HG02623 (cell line): ENCODE results near the gene GPSM1.

Source experiments
- ATAC-seq: cut with Tn5 transposase; IDR thresholded peaks from one replicate; pipeline ENCODE4 v1.9.1; 2021; ENCODE audit warnings: moderate library complexity; ENCODE audit not compliant: unreplicated experiment

GPSM1 gene

GRCh38 chr9:136304456-136304855 is 22.9 kb upstream of the GPSM1 start:
- ATAC-seq = no peak

DNA sequence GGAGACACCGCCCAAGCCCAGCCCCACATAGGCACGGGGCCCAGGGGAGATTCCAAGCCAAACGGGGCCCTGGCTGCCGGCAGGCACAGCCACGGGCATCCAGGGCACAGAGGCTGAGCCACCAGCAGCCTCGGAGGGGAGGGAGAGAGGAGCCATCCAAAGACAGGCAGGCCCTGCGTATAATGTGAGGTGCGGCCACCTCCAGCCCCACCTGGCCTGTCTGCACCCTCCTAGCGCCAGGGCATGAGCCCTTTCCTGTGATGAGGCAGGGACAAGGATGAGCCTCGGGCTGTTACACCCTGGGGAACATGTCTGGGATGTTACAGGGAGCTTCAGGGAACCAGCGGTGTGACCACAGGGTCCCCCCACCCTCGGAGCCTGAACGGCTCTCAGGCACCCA is 22.4 kb upstream of the GPSM1 start:
- ATAC-seq = no peak

DNA sequence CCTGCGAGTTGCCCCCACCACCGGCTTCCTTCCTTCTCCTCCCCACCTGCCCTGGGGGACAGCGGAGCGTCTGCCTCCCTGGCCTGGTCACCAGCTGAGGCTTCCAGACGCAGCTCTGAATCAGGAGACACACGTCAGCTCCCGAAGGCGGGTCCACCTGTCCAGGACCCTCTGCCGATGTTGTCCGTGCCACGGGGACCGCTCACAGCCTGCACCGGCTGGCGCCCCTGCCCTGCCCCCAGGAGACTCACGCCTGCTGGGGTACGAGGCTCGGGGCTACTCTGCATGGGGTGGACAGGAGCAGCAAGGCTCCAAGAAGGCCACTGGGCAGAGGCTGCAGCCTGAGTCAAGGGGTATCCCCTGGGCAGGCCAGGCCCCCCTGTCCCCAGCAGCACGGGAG is 21.5 kb upstream of the GPSM1 start:
- ATAC-seq = no peak

DNA sequence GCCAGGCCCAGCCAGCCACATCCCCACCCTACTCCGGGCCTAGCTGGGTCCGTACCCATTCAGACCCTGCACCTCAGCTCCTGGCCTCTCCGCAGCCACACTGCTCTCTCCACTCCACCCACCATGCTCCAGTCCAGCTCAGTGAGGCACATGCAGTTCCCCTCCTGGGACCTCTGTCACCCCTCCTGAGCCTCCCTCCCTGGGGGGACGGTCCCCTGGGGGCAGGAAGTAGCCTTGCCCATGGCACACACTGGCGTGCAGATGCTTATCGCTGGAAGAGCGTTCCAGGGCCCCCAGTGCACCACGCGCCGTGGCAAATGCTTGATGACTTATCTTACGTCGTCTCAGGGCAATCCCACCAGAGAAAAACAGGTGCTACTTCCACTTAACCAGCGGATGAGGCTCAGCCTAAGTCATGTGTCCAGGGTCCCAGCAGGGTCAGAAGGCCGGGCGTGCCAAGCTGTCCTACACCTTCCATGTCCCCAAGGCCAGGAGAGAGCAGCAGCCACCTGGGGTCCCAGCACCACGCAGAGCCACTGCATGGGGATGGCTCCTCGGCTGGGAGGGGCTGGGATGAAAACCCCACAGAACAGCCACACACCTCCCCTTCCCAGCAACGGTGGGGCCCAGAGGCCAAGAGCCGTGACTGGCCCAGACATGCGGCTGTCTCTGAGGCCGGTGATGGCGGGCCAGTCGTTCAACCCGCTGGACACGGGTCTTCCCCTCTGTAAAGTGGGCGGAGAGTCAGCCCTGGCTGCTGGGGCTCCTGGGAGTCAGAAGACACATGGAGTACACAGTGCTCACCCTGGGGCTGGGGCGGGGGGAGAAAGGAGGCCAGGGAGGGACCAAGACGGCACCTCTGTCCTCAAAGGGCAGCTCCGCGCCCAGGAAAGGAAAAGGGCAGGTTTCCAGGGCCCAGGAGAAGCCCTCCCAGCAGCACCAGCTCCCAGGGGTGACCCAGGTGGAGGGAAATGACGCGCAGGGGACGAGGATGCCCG is 20.8 kb upstream of the GPSM1 start:
- ATAC-seq = no peak

GRCh38 chr9:136307215-136307750 is 20.1 kb upstream of the GPSM1 start:
- no peak for ATAC-seq

GRCh38 chr9:136308006-136308701 is 19.2 kb upstream of the GPSM1 start:
- no peak for ATAC-seq

DNA sequence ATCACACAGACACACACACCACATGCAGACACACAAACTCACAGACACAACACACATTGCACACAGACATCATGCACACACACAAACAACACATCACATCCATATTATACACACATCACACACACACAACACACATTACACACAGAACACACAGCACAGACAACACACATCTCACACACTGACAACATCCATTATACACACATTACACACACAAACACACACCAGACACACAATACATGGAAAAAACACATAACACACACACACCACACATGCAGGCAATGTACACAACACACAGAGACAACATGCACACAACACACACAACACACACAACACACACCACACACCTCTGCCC is 18.7 kb upstream of the GPSM1 start:
- ATAC-seq = no peak

DNA sequence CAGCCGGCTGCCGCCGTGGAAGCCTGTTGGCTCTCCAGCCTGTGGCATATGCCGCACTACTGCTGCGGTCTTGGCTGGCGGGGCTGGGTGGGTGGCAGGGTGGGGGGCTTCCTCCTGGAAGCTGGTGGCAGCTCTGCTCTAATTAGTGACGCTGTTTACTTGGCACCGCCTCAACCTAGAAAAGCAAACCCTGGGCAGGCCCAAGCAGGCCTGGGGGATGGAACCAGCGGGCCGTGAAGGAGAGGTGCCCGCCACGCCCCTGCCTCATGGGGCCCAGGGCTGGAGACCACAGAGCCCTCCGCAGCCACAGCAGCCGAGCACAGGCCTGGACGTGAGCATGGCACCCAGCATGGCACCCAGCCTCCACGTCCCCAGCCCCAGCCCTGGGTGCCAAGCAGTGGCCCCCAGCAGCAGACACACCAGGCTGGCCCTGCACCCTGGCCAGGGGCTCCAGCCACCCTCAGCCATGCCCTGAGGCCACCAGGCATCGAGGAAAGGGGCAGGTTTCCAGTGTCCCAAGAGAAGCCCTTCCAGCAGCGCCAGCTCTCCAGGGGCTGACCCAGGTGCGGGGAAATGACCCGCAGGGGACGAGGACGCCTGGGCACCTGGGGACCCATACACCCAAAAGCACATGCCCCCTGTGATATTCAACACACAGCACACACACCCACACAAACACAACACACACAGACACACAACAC is 18.1 kb upstream of the GPSM1 start:
- no peak for ATAC-seq

DNA sequence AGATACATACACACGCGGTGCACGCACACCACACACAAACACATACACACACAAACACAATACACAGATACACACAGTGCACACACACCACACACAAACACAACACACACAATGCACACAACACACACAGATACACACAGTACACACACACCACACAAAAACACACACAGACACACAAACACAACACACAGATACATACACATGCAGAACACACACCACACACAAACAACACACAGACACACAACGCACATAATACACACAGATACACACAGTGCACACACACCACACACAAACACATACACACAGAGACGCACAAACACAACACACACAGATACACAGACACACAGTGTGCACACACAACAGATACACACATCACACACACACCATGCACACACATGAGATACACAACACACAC is 17.5 kb upstream of the GPSM1 start:
- no peak for ATAC-seq

DNA sequence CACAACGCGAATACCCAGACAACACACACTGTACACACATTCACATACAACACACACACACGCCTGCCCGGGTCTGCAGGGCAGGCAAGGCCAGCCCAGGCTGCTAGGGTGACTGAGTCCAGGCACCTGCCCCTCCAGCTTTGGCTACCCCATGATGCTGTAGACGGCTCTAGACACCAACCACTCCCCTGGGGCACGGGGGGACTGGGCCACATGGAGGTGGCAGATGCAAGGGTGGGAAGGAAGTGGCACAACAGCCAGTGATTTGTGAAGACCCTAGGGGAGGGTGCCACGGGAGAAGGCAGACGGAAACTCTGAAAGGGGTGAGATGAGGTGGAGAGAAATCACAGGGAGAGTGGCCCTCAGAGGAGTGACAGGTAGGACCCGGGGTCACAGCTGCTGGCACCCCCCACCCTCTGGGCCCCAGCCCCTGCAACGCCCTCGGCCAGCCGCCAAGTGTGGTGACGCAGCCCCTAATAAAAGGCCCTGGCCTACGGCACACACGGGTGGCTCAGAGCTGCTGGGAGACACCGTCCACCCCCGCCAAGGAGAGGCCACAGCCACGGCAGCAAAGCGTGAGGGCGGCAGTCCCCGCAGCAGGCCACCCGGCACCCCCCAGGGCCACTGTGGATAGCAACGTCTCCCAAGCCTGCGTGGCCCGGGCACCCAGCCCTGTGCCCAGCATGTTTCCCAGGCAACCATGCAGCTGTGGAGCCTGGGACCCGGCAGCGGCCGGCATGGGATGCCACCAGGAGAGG is 16.9 kb upstream of the GPSM1 start:
- no peak for ATAC-seq

DNA sequence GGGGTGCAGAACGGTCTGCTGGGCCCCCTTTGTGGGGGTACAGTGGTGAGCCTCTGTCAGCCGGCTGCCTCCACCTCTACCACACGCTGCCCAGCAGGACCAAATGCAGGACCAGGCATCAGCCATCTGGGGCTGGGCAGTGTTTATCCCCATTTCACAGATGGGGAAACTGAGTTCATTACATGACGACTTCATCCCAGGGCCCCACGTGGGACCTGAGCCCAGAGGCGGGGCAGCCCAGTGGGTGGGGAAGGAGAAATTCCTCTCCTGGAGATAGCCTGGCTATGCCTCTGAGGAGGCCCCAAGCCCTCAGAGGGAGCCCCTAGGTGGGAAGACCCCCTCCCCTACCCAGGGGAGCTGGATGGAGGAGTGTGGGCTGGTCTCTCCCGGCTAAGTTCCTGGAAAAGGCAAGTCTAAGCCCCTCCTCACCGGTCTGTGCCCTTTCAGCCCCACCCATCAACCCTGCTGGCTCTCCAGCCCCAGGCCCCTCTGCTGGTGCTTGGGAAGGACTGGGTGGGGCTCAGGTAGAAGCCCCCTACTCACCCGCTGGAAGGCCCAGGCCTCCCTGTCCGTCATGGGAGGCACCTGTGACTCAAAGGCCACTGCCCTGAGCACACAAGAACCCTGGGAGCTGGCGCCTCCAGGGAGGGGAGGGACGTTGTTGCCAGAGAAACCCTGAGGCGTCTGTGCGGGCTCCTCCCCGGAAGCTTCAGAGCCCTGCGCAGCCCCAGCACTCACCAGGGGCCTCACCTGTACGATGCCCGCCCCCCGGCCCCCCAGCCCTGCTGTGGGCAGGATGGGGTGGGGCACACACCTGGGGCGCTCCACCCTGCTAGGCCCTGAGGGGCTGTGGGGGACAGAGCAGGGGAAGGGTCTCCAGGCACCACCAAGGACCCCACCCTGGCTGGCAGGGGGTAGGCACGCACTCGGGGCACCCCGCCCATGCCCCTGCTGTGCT is 16.0 kb upstream of the GPSM1 start:
- no peak for ATAC-seq

- ATAC-seq = no peak
Measured at GRCh38 chr9:136312009-136312375, 15.3 kb upstream of the GPSM1 start.

GRCh38 chr9:136312436-136312835 is 14.9 kb upstream of the GPSM1 start:
- no peak for ATAC-seq

DNA sequence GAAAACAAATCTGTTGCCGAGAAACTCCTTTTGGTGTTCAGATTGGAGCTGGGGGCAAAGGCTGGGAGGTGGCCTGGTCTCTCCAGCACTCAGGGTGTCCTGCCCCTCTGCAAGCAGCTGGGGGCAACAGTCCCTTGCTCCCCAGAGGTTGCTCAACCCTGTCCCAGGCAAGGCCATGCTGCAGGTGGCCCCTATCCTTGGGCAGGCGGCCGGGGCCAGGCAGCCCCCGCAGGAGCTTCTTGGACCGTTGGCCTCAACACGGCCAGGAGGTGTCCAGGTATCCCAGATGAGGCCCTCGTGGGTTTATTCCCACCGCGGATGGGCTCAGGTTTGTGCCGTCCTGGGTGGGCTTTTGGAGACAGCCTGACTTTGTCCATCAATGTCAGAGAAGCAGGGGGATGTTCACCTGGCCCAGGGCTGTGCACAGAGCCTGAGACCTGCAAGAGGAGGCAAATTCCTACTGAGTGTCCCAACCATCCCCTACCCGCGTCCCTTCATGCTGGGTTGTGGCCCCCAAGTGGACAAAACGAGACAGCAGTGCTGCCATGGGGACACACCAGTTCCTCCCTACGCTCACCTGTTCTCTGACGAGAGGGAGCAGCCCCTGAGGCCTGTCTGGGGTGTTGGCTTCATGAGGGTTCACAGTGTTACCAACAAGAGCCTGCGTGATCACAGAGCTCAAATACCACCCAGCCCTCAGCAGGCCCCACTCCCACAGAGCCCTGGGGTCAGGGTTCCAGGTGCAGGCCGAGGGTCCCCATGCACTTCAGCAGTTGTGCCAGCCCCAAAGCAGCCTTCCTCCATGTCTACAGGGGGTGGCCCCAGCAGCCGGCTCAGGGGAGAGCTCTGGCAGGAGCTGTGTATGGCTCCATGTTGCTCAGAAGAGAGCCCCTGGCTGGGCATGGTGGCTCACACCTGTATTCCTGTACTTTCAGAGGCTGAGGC is 14.0 kb upstream of the GPSM1 start:
- no peak for ATAC-seq

GRCh38 chr9:136314056-136314416 is 13.3 kb upstream of the GPSM1 start:
- no peak for ATAC-seq

GRCh38 chr9:136314944-136315343 is 12.4 kb upstream of the GPSM1 start:
- ATAC-seq = no peak

GRCh38 chr9:136316271-136316751 is 11.0 kb upstream of the GPSM1 start:
- ATAC-seq = no peak

- no peak for ATAC-seq
Measured at GRCh38 chr9:136316896-136317676, 10.3 kb upstream of the GPSM1 start.
